AML-193 (cell line): Measurements from ENCODE around the gene PLA2G3.
A peak's percentile ranks its signal among the peaks of the same experiment; 100 is the strongest.

Source experiments
- DNase-seq, 2 experiments: peaks; one replicate each; lab custom pipeline; 2025; lab: John Stamatoyannopoulos, UW

PLA2G3 gene

DNA sequence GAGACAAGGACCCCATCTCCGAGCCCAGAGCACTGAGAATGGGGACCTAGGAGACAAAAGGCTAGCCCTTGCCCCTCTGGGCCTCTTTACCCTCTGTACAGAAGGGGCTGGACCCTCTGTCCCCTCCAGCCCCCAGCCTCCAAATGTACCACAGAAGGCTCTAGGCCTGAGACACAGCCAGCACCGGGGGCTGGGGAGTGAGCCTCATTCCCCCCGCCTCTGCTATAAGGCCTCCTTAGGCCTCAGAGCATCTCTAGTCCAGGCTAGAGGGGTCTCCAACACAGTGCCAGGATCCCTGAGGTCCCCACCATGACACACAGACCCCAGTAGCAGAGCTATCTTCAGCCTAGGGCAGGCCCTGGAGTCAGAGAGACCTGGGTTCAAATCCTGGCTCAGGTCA lies 54.4 kb downstream of the PLA2G3 start:
- no peak for DNase-seq

DNA sequence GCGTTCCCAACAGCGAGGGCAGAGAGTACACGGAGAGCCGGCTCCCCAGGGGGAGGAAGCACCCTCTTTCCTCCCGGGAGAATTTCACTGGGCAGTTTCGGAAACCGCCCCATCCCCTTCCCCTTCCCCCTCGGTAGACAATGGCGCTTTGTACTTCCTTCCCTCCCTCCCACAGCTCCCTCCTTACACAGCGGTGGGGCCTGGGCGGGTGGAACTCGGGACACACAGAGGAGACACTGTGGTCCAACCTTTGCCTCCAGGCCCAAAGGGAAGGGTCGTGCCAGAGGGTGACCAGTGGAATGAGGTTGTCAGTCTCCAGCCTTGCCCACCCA lies 54.8 kb downstream of the PLA2G3 start:
- no peak for DNase-seq

DNA sequence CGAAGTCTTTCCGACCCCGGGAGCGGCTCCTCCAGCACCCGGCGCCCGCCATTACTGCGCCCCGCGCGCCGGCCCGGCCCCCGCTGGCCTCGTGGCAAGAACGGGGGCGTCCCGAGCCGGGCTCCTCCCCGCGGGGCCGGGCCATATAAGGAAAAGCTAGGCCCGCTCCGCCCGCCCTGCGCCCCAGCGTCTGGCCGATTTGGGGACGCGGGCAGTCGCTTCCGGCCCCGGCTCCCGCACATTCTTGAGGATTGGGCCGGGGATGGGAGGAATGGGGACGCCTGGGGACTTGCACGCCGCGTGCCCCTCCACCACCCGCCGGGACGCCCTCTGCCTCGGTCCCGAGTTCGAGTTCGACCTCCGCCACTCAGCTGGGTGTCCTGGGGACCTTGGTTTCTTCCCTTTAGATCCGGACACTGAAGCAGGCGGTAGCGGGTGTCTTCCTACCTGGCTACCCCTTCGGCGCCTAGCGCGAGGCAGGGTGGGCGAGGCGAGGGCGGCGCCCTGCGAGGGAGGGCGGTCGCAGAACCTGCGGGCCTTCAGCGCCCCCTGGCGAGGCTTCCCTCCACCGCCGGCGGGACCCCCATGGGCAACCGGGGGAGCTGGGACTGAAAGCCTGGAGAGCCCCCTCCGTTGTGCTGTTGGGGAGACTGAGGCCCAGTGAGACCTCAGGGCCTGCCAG lies 55.4 kb downstream of the PLA2G3 start:
- peak; percentile 59 to 66 for DNase-seq
